MM.1S (cell line): ENCODE measurements around the gene PTPRN2.

Experiments used
- CTCF ChIP-seq: fragments of 300-600 bp; sonication (generic); IDR thresholded peaks from 2 replicates; pipeline ENCODE4 v1.5.1; 2016; ENCODE audit warnings: antibody characterized with exemption, low read length, mixed read lengths
- EZH2 ChIP-seq: fragments of 300-600 bp; sonication (generic); optimal IDR thresholded peaks from 2 replicates; pipeline ENCODE3; 2017; ENCODE audit warnings: low read depth, mild to moderate bottlenecking, antibody characterized with exemption, low read length, mixed read lengths

GRCh38 chr7:157501581-157501980 lies 1086.0 kb downstream of the PTPRN2 start:
- TF ChIP-seq CTCF (no peak), EZH2 (no peak)
